Transverse colon (tissue), 4 donors: ENCODE data around the gene DAND5. TPM values are rescaled to one million over a fixed set of nuclear protein-coding genes. Genes with fewer than 3 reads are reported as not detected.
A peak's percentile ranks its signal among the peaks of the same experiment; 100 is the strongest.

Experiments used
- DNase-seq: peaks from one replicate; pipeline ENCODE4 v3.0.0-alpha.2; 2019
- H3K27ac ChIP-seq, 4 donors: fragments of 200-600 bp; sonication (generic); 2 replicates each; pipeline ENCODE4 v1.5.1; 2016 to 2018; ENCODE audit warnings: inconsistent platforms in 4 of 4
- H3K27me3 ChIP-seq: fragments of 200-600 bp; sonication (generic); 2 replicates; pipeline ENCODE4 v1.5.1; 2017; ENCODE audit warnings: inconsistent platforms
- H3K36me3 ChIP-seq, 4 donors: fragments of 200-600 bp; sonication (generic); 2 replicates each; pipeline ENCODE4 v1.5.1; 2017 to 2019; ENCODE audit warnings: inconsistent platforms in 4 of 4
- H3K4me1 ChIP-seq, 4 donors: fragments of 200-600 bp; sonication (generic); 2 replicates each; pipeline ENCODE4 v1.5.1; 2017 to 2020; ENCODE audit warnings: inconsistent platforms in 4 of 4
- H3K4me3 ChIP-seq, 4 donors: fragments of 200-600 bp; sonication (generic); 1 replicate in 1 of 4; 2 replicates in 3 of 4; pipeline versions ENCODE4 v1.5.1 to v1.6.1; 2017 to 2019; ENCODE audit warnings: inconsistent platforms in 4 of 4
- H3K9me3 ChIP-seq, 2 donors: fragments of 200-600 bp; sonication (generic); 2 replicates each; pipeline ENCODE4 v1.5.1; 2017 to 2019; ENCODE audit warnings: inconsistent platforms in 2 of 2
- EP300 ChIP-seq: sonication (generic); formaldehyde crosslinking; IDR thresholded peaks from one replicate; pipeline ENCODE4 v1.6.1; 2017; ENCODE audit warnings: antibody characterized with exemption, low read depth
- POLR2A ChIP-seq: fragments of 450-650 bp; IDR thresholded peaks from one replicate; pipeline ENCODE4 v1.6.1; 2016; ENCODE audit warnings: antibody characterized with exemption, mild to moderate bottlenecking, moderate library complexity
- POLR2AphosphoS5 ChIP-seq, 3 donors: sonication (generic); formaldehyde crosslinking; IDR thresholded peaks; one replicate each; pipeline ENCODE4 v1.6.1; 2016; ENCODE audit warnings: antibody characterized with exemption in 3 of 3
- WGBS, 2 donors: methylation state at CpG; one replicate each; pipeline ENCODE4 v1.1.5; 2018; ENCODE audit warnings: low coverage in 1 of 2; 5-methylcytosine and 5-hydroxymethylcytosine counted together
- in situ Hi-C, 4 donors: fragments of 200-750 bp; cut with MboI; loops; one replicate each; pipeline versions ENCODE4 v1.15.0 to v1.15.1; 2017; ENCODE audit warnings: low sequenced_read_pairs in 3 of 4, low pct_ligation_motif_present in 1 of 4, low pct_unique_long_range_greater_than_20kb in 1 of 4
- intact Hi-C: fragments of 100-400 bp; cut with DNase I; formaldehyde crosslinking; loops from one replicate; pipeline ENCODE4 v1.15.1; 2023; ENCODE audit warnings: low total_unique reads
- total RNA-seq, 4 donors: library from RNA; depleted of rRNA; stranded (reverse); fragments of >200 nt; gene quantifications; one replicate each; pipeline ENCODE4 v1.1.0, GENCODE V29; 2016
- TF ChIP-seq, protein P1 (sequence below), 5 experiments: fragments of 200-600 bp in 3 of 5; fragments of 450-650 bp in 2 of 5; sonication (generic) in 3 of 5; IDR thresholded peaks; 1 replicate in 2 of 5; 2 replicates in 3 of 5; pipeline ENCODE4 v1.5.1; 2016 to 2017; ENCODE audit warnings: antibody characterized with exemption in 5 of 5, inconsistent platforms in 3 of 5, mild to moderate bottlenecking in 2 of 5, moderate library complexity in 1 of 5

The DAND5 gene
- total RNA-seq, 4 donors from 2014 or later = 0.27 to 0.32 TPM; not detected in 2

DNA sequence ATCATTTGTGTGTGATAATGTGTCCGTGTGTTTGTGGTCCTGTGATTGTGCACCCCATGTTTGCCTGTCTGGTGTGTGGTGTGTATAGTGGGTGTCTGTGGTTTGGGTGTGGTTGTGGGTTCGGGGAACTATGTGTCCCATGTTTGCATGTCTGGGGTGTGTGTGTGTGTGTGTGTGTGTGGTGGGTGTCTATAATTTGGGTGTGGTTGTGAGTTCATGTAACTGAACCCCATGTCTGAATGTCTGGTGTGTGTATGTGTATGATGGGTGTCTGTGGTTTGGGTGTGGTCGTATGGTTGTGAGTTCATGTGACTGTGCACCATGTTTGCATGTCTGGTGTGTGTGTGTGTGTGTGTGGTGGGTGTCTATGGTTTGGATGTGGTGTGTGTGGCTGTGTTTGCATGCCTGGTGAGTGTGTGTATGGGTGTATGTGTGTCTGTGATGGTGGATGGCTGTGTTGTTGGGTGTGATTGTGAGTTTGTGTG lies 14.8 kb downstream of the DAND5 start:
- Histone ChIP-seq H3K4me3 (no peak overlapping the region), H3K9me3 (no peaks in the 10 kb centered on the region), H3K36me3 (no peaks in the 10 kb centered on the region), H3K4me1 (peaks cover 5 to 21% (median 18%) of the 10 kb centered on the region in 4 donors), H3K27me3 (no peaks in the 10 kb centered on the region), H3K27ac (peak overlapping the region in 3 of 4 donors; percentile 37 to 72 (median 67))
- WGBS, 2 donors = 63 to 83% methylated on average over 1 to 3 of the region's 3 CpGs
- no peak for DNase-seq
- intact Hi-C loops (no loop called here), in situ Hi-C loops (loop anchor here (10.0 to 25.0 kb wide), 3 partner anchors 51 to 103 kb away; no protein-coding TSS in a partner anchor)
- TF ChIP-seq, protein P1, sequence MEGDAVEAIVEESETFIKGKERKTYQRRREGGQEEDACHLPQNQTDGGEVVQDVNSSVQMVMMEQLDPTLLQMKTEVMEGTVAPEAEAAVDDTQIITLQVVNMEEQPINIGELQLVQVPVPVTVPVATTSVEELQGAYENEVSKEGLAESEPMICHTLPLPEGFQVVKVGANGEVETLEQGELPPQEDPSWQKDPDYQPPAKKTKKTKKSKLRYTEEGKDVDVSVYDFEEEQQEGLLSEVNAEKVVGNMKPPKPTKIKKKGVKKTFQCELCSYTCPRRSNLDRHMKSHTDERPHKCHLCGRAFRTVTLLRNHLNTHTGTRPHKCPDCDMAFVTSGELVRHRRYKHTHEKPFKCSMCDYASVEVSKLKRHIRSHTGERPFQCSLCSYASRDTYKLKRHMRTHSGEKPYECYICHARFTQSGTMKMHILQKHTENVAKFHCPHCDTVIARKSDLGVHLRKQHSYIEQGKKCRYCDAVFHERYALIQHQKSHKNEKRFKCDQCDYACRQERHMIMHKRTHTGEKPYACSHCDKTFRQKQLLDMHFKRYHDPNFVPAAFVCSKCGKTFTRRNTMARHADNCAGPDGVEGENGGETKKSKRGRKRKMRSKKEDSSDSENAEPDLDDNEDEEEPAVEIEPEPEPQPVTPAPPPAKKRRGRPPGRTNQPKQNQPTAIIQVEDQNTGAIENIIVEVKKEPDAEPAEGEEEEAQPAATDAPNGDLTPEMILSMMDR (IDR thresholded peaks at IDR 0.05) = no peak
- TF ChIP-seq POLR2AphosphoS5 (IDR thresholded peaks at IDR 0.05) (no peak), EP300 (no peak), POLR2A (no peak)

DNA sequence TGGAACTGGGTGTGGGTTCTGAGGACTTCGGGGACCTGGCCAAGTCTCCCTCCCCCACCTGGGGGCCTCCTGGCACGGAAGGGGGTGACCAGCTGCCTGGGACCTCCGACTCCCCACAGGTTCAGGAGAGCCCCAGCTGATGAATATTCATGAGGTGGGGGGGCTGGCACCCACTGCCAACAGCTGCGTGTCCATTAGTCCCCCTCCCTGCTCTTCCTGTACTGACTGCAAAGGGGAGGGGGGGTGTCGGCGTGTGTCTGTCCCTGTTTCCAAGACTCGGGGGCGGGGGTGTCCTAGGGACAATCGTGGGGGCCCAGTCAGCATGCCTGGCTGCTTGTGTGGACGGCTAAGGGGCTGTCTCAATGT lies 15.3 kb downstream of the DAND5 start:
- H3K4me3 ChIP-seq = no peak overlapping the region

DNA sequence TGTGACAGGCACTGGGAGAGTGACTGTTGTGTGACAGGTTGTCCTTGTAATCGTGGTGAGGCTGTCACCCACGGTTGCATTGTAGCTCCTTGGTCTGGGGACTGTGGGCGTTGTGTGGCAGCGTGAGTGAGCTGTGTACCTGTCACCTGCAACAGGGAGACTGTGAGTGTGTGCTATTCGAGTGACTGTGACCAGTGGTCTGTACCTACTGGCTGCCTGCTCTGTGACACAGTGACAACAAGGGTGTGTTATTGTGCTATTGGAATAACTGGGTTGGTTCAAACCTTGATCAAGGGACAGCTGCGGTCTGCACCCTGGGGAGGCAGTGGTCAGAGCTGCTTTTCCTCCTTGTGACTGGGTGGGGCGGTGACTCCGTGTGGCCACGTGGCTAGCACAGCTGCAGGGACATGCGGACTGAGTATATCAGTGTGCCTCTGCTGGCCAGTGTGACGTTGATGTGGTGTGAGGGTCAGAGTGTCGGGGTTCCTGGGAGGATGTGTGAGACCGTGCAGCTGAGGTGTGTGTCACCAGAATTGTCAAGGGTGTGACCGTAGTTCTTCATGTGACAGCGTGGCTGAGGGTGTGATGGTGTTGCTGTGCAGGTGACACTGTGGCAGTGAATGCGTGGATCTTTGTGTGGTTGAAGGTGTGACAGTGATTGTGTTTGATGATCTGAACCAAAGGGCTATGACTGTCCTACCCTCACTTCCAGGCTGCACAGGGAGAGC lies 15.8 kb downstream of the DAND5 start:
- intact Hi-C loops = no loop called here
- in situ Hi-C loops = loop anchor here (10.0 to 25.0 kb wide), 3 partner anchors 50 to 102 kb away; no protein-coding TSS in a partner anchor
- TF ChIP-seq EP300 (no peak), POLR2AphosphoS5 (IDR thresholded peaks at IDR 0.05) (peak; percentile 62 to 83 (median 71)), POLR2A (peak; percentile 84)
- TF ChIP-seq, protein P1 (IDR thresholded peaks at IDR 0.05) = peak in 1 of 5 experiments; percentile 35
- Histone ChIP-seq H3K27me3 (no peaks in the 10 kb centered on the region), H3K9me3 (no peaks in the 10 kb centered on the region), H3K4me3 (no peak overlapping the region), H3K4me1 (peaks cover 5 to 21% (median 18%) of the 10 kb centered on the region in 4 donors), H3K27ac (peak overlapping the region; percentile 37 to 72 (median 67)), H3K36me3 (no peaks in the 10 kb centered on the region)
- WGBS, 2 donors = 23% methylated on average over 16 of the region's 16 CpGs; no CpG with 5 or more reads in 1 of the 2 donors
- DNase-seq = peak; percentile 88

More for the DNA sequence above, 15.3 kb downstream of the DAND5 start:
- WGBS, 2 donors = 19% methylated on average over 8 of the region's 10 CpGs; no CpG with 5 or more reads in 1 of the 2 donors
- Histone ChIP-seq H3K27me3 (no peaks in the 10 kb centered on the region), H3K36me3 (no peaks in the 10 kb centered on the region), H3K4me1 (peaks cover 5 to 21% (median 18%) of the 10 kb centered on the region in 4 donors), H3K9me3 (no peaks in the 10 kb centered on the region), H3K27ac (peak overlapping the region; percentile 37 to 72 (median 67))
- no peak for TF ChIP-seq POLR2A
- no peak for TF ChIP-seq POLR2AphosphoS5 (IDR thresholded peaks at IDR 0.05)
- TF ChIP-seq, protein P1 (IDR thresholded peaks at IDR 0.05) = no peak
- TF ChIP-seq EP300 = no peak
- in situ Hi-C loops = loop anchor here (10.0 to 25.0 kb wide), 3 partner anchors 50 to 103 kb away; no protein-coding TSS in a partner anchor
- intact Hi-C loops = no loop called here
- no peak for DNase-seq

DNA sequence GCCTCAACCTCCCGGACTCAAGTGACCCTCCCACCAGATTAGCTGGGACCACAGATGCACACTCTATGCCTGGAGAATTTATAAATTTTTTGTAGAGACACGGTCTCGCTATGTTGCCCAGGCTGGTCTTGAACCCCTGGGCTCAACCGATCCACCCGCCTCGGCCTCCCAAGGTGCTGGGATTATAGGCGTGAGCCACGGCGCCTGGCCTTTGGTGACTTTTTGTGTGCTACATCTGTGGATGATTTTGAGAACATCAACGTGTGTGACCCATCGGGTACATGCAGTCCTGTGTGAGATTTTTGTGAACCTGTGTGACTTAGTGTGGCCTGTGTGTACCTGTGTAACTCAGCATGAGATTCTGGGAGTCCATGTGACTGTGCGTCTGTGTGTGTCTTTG lies 17.4 kb downstream of the DAND5 start:
- WGBS, 2 donors = 89% methylated on average over 12 of the region's 12 CpGs; no CpG with 5 or more reads in 1 of the 2 donors
- H3K4me1 ChIP-seq = peaks cover 5 to 21% (median 18%) of the 10 kb centered on the region in 4 donors
- in situ Hi-C loops (loop anchor here (10.0 to 25.0 kb wide), 3 partner anchors 48 to 101 kb away; no protein-coding TSS in a partner anchor), intact Hi-C loops (no loop called here)
- no peak overlapping the region for H3K27ac ChIP-seq
- DNase-seq = no peak
- H3K9me3 ChIP-seq = no peaks in the 10 kb centered on the region
- no peak overlapping the region for H3K4me3 ChIP-seq
- H3K27me3 ChIP-seq = no peaks in the 10 kb centered on the region
- no peaks in the 10 kb centered on the region for H3K36me3 ChIP-seq
- TF ChIP-seq POLR2A = no peak
- TF ChIP-seq POLR2AphosphoS5 (IDR thresholded peaks at IDR 0.05) = no peak
- TF ChIP-seq, protein P1 (IDR thresholded peaks at IDR 0.05) = no peak
- TF ChIP-seq EP300 = no peak
